HepG2 (cell line): ENCODE data around the gene LIME1. TPM values are rescaled to one million over a fixed set of nuclear protein-coding genes. Genes with fewer than 3 reads are reported as not detected.

Source experiments
- ATF3 ChIP-seq: sonication (generic); formaldehyde crosslinking; IDR thresholded peaks from 2 replicates; pipeline ENCODE4 v1.4.0; 2020; ENCODE audit warnings: missing genetic modification reagents
- CHD4 ChIP-seq: fragments of 200-600 bp; sonication (generic); IDR thresholded peaks from 2 replicates; pipeline ENCODE4 v1.7.0; 2017; ENCODE audit warnings: mild to moderate bottlenecking, low read length, borderline replicate concordance
- ELK4 ChIP-seq: sonication (generic); formaldehyde crosslinking; IDR thresholded peaks from 2 replicates; pipeline ENCODE4 v1.9.0; 2021; ENCODE audit warnings: missing genetic modification reagents, borderline replicate concordance
- FOXO4 ChIP-seq: sonication (generic); formaldehyde crosslinking; conservative IDR thresholded peaks from 2 replicates; pipeline ENCODE4 v1.8.1; 2023; ENCODE audit warnings: missing genetic modification reagents
- GMEB2 ChIP-seq: IDR thresholded peaks from 2 replicates; pipeline ENCODE4 v1.6.1; 2016; ENCODE audit warnings: missing biosample characterization, missing genetic modification reagents, low read depth
- KLF12 ChIP-seq: sonication (generic); formaldehyde crosslinking; IDR thresholded peaks from 2 replicates; pipeline ENCODE4 v1.4.0; 2020; ENCODE audit warnings: missing genetic modification reagents, borderline replicate concordance
- PCBP2 ChIP-seq: fragments of 200-400 bp; formaldehyde crosslinking; optimal IDR thresholded peaks from 2 replicates; pipeline ENCODE3; 2018; ENCODE audit warnings: low read length, low read depth; ENCODE audit not compliant: poor library complexity, severe bottlenecking
- SOX5 ChIP-seq: IDR thresholded peaks from 2 replicates; pipeline ENCODE4 v1.6.1; 2016; ENCODE audit warnings: borderline replicate concordance
- SRY ChIP-seq: sonication (generic); formaldehyde crosslinking; IDR thresholded peaks from 2 replicates; pipeline ENCODE4 v1.8.0; 2022; ENCODE audit warnings: mild to moderate bottlenecking, missing genetic modification reagents
- ZBTB3 ChIP-seq: sonication (generic); formaldehyde crosslinking; IDR thresholded peaks from 2 replicates; pipeline ENCODE4 v1.4.0; 2020; ENCODE audit warnings: low read depth, mild to moderate bottlenecking, moderate library complexity, missing genetic modification reagents, borderline replicate concordance
- ZMAT5 ChIP-seq: sonication (generic); formaldehyde crosslinking; IDR thresholded peaks from 2 replicates; pipeline ENCODE4 v1.5.0; 2020; ENCODE audit warnings: mild to moderate bottlenecking, low read depth, missing genetic modification reagents, borderline replicate concordance
- ZNF12 ChIP-seq: sonication (generic); formaldehyde crosslinking; IDR thresholded peaks from 2 replicates; pipeline ENCODE4 v1.5.0; 2020; ENCODE audit warnings: missing genetic modification reagents
- ZNF234 ChIP-seq: sonication (generic); formaldehyde crosslinking; conservative IDR thresholded peaks from 2 replicates; pipeline ENCODE4 v1.5.1; 2020; ENCODE audit warnings: mild to moderate bottlenecking, missing genetic modification reagents
- ZNF318 ChIP-seq: sonication (generic); formaldehyde crosslinking; IDR thresholded peaks from 2 replicates; pipeline ENCODE4 v1.4.0; 2020; ENCODE audit warnings: mild to moderate bottlenecking, missing genetic modification reagents
- polyA plus RNA-seq, 8 experiments: library from polyadenylated mRNA; depleted of rRNA in 3 of 8; stranded (reverse) in 7 of 8; unstranded in 1 of 8; fragments of >200 nt; fragmentation: Illumina TruSeq in 4 of 8; extraction: Trizol in 4 of 8; gene quantifications; 2 replicates each; pipeline versions ENCODE4 v1.2.1 to v1.2.3, GENCODE V29; 2011 to 2016; ENCODE audit warnings: low read depth in 4 of 8, missing spikeins in 1 of 8, mixed read lengths in 1 of 8; ENCODE audit not compliant: insufficient read depth in 1 of 8
- total RNA-seq, 5 experiments: library from RNA; depleted of rRNA; stranded (reverse); fragments of >200 nt; fragmentation: Illumina TruSeq; extraction: Trizol; gene quantifications; 2 replicates each; pipeline ENCODE4 v1.2.3, GENCODE V29; 2016; ENCODE audit warnings: low read depth in 1 of 5

LIME1 gene
- total and polyA plus RNA-seq, 2 of the 13 experiments (the other 11 are each of a cell fraction or from before 2014, with no cell fraction given) = 13.0 to 61.5 TPM

- TF ChIP-seq ZMAT5 (CRISPR knock-in tag) = no peak
- TF ChIP-seq KLF12 (CRISPR knock-in tag) = no peak; the same call in 1 of the 2 replicates
- TF ChIP-seq ZNF12 = no peak; the same call in 1 of the 2 replicates
- TF ChIP-seq GMEB2 (CRISPR knock-in tag) = no peak
- no peak for TF ChIP-seq PCBP2
- TF ChIP-seq SOX5 (CRISPR knock-in tag) = no peak
- TF ChIP-seq CHD4 = no peak
- TF ChIP-seq ZBTB3 (CRISPR knock-in tag) = no peak
- TF ChIP-seq SRY (CRISPR knock-in tag) = no peak
- peak; percentile 35 for TF ChIP-seq ZNF318 (CRISPR knock-in tag)
- peak; percentile 51; the same call in 1 of the 2 replicates for TF ChIP-seq FOXO4 (CRISPR knock-in tag)
- no peak for TF ChIP-seq ATF3
- no peak for TF ChIP-seq ELK4
- TF ChIP-seq ZNF234 (CRISPR knock-in tag) = no peak
Measured at GRCh38 chr20:63708301-63709148, 27.9 kb upstream of the LIME1 start (continued).
